Measurements from ENCODE around the gene NEXN.
"Not testable (repeated sequence)": the region's sequence is repeated elsewhere in the genome, so short reads cannot be mapped to it uniquely, and the experiment has no call there.

The NEXN gene

DNA sequence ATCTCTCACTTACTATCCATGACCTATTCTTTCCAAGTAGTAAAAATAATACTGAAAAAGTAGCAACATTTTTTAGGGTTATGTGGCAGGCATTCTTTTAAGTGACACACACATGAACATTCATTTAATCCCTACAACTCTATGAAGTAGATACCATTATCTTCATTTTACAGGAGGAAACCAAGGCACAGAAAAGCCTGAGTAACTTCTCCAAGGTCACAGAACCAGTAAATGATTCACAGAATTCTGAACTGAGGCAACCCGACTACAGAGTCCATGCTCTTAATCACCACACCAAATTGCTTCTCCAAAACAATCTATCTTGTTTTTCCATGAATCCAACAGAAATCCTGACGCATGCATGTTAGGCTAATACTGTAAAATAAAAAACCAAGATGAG is 73.0 kb downstream of the NEXN start:
- no peak for DNase-seq (ENCODE audit: low read depth in 2 of 2)

DNA sequence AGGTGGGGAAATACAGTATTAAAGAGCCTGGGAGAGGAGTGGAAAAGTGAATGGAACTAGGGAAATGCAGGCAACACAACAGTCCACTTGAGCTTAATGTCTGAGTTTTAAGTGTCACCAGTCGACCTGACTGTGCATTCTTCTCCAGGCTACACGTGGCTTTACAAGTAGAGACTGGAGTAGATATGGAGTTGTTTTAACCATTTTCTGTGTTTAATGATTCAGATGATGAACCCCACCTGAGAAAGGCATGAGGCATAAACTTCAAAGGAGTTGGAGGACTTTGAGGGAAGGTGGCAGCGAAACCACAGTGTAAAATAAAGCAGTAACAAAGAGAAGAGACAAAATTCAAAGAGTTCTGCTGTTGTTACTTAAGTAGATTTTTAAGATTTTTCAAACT is 77.9 kb downstream of the NEXN start:
- no peak for DNase-seq (ENCODE audit: low read depth in 2 of 2)

DNA sequence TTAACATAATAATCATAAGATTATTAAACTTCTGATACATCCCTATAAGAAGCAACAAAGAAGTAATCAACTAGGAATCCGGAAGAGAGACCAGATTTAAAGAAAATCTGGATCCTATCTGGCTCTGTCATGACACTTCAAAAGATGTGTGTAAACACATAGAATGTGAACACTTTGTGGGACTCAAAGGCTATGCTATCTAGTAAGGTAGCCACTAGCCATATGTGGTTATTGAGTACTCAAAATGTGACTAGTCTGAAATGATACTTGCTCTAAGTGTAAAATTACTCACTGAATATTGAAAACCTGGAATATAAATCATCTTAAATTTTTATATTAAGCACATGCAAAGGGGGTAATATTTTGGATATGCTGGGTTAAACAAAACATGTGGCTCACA is 81.8 kb downstream of the NEXN start:
- DNase-seq (ENCODE audit: low read depth in 2 of 2): no peak

DNA sequence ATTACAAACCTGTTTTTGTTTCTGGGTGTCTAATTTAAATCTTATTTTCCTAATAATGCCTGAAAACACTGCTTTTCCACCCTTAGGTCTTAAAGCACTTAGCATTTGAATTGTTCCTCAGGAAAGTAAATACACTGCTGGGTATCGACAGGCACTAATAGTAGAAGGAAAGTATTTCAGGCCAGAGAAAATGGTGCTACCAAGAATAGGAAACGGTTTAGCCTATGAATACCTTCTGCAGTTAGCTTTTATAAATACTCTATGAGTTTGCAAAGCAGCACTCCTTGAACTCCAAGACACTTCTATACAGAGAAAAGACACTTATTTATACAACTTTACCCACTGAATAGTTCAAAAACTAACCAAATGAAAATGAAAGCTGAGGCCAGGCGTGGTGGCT is 83.7 kb downstream of the NEXN start:
- no peak for DNase-seq (ENCODE audit: low read depth in 2 of 2)

DNA sequence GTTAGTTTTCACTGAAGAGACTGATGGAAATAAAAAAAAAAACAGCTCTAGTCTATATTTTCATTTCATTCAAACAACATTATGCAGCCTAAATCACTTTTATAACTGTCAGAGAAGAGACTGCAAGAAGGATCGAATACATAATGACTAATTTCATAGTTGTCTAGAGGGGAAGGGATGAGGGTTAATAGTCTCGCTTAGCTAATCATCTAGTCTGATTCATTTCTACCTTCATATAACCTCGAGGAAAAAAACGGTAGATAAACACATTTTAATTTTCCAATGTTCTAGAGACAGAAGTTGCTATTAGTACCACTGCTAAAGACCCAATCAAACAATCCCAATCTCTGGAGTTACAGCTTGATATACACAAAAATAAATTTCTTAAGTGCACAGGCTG is 87.0 kb downstream of the NEXN start:
- DNase-seq (ENCODE audit: low read depth in 2 of 2): no peak

DNA sequence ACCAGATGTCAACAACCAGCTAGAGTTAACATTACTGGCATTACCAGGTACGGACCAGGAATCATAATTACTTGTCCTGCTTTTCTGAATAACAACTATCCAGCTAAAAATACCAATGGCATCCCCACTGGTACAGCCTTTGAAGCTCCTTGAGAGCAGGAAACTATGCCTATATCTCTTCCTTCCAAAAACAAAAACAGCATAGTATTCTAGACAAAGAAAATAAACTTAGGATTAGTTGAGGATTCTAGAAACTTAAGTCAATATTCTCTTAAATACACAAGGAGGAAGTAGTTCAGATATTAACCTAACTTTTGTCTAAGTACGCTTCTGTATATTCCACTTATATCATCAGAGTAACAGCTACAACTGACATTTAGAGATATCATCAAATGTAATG is 87.5 kb downstream of the NEXN start:
- DNase-seq (ENCODE audit: low read depth in 2 of 2): no peak

DNA sequence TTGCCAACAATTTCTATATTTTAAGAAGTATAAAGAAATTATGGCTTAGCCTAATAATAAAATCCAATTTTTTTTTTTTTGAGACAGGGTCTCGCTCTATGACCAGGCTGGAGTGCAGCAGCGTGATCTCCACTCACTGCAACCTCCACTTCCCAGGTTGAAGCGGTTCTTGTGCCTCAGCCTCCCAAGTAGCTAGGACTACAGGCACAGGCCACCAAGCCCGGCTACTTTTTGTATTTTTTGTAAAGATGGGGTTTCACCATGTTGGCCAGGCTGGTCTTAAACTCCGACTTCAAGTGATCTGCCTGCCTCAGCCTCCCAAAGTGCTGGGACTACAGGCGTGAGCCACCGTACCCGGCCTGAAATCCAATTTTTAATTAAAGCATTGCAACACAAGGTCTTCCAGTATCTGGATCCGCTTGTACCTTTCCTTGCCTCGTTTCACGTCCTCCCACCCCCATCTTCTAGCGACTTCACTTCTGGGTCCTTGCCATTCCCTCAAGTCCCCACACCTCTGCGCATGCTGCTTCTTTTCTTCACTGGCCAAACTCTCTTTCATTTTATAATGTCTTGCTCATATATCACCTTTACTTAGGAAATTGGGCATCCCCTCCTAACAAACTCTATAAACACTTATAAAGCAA is 88.1 kb downstream of the NEXN start:
- DNase-seq (ENCODE audit: low read depth in 2 of 2): no peak

DNA sequence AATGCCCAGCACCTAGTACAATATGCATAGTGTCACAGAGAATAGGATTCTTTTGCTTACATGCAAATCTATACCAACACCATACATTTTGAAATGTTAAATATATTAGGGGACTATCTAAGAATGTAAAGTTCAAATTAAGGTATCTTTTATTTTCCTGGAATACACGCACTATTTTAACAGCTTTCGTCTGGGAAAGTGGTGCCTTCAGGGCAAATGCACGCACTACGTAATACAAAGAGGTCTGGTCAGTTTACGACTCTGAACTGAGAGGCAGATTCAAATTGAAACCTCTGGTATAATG is 89.5 kb downstream of the NEXN start:
- DNase-seq (ENCODE audit: low read depth in 2 of 2): no peak

DNA sequence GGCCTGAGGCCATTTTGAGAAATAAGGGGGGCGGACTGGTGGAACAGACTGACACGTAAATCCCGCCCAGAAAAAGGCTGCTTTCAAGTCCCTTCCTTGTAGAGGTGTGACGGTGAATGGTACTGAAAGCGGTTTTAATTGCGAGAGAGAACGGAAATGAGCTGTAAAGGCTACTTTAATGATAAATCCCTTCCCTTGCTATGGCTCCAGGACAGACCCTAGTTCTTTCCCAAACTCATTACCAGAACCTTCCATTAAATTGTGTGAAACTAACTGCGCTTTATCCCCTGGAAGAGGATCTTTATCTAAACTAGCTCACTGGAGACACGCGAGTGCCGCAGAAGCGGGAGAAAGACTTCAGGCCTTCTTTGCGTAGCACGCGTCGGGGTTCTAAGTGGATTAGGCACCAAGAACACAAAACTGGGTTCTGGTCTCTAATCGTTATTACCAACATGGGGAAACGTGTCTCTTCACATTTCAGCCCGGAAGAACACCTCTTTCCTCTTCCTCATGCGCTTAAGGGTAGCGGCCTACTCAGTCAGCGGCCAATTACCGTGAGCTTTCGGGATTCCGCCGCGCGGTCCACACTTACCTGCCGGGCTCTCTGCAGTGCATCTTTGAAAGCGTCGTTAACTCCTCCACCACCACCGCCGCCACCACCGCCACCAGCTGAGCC is 90.0 kb downstream of the NEXN start:
- peak; percentile 45 to 74 for DNase-seq (ENCODE audit: low read depth in 2 of 2)

DNA sequence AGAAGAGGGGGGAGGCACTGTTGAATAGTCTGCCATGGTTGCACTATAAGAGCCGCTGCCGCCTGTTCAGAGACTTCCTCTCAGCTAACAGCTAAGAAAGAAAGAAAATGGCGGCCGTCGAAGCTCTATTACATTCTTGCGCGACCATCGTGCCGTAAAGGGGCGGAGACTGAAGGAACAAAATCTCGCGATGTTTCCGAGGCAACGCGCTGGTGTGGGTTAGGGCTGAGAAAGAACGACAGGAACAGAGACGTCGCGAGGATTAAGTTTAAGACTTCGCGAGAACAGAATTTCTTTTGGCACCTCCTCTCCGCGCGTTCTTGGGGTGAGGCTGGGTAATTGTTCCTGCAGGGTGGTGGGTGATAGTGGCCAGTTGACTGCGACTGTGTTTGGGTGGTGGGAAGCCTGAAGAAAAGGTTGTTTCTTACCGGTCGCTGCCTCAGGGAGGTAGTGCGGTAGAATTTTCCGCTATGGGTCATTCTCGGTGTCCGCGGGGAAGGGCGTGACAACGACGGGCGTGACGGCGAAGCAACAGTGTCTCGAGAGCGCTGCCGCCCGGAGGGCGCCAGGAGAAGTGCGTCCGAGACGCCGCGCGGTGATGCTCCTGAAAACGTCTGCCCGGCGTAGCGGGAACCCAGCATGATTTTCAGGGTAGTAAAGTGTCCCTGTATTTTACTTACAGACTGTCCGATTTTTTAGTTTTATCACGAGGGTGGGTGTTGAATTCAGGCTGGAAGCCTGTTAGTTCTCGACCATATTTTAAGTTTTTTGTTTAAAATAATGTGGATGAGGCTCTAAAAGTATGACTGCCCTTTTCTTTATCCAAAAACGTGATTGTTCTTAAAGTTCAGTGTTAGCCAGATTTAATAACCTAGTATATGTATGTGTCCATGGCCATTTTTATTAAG is 90.8 kb downstream of the NEXN start, which contains the start of gene FUBP1:
FUBP1 (minus strand) TSS at position 104 of the 908 bp plus-strand sequence; CDS start at position 36, 68 bp downstream.
- peak; percentile 84 to 95 for DNase-seq (ENCODE audit: low read depth in 2 of 2)

DNA sequence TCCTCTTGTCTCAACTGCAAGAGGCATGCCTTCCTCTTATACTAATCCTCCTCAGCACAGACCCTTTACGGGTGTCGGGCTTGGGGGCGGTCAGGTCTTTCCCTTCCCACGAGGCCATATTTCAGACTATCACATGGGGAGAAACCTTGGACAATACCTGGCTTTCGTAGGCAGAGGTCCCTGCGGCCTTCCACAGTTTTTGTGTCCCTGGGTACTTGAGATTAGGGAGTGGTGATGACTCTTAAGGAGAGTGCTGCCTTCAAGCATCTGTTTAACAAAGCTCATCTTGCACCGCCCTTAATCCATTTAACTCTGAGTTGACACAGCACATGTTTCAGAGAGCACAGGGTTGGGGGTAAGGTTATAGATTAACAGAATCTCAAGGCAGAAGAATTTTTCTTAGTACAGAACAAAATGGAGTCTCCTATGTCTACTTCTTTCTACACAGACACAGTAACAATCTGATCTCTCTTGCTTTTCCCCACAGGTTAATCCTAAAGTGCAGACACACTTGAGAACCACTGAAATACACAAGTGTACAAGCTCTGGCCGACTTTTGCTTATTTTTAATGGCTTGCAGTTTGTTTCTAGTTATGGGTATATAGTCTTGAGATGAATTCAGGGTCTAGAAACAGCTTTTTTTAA is 95.0 kb downstream of the NEXN start:
- not testable (repeated sequence) for DNase-seq (ENCODE audit: low read depth in 2 of 2)

DNA sequence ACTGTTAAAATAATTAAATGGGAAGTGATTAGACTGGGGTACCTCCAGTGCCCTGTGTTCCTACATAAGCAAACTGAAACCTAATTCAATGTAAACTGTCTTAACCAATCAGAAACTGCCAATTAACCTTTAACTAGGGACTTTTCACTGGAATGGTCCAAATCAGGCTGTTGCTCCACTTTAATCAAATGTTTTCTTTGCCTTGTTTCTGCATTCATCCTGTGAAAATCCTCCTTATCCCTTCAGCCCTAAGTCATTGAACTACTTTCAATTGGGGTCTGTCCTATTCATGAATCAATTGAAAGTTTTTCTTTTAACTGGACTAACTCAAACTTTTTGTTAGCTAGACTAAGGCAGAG is 95.6 kb downstream of the NEXN start:
- DNase-seq (ENCODE audit: low read depth in 2 of 2): no peak

DNA sequence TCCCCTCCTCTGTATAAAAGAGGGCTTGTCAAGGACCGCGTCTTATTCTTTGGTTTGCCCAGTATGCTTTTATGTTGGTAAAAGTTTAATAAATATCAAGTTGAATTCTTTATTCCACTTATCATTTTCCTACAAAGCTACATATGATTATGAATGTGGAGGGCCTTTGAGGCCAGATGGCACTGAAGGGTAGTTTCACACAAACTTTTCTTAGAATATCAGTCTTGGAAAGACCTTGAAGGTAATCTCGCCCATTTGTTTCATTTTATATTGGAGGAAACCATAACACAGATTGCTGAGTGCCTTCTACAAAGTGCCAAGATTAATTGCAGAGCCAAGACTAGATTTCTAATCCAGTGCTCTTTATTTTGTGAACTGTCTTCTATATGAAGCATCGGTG is 96.2 kb downstream of the NEXN start:
- DNase-seq (ENCODE audit: low read depth in 2 of 2): no peak

DNA sequence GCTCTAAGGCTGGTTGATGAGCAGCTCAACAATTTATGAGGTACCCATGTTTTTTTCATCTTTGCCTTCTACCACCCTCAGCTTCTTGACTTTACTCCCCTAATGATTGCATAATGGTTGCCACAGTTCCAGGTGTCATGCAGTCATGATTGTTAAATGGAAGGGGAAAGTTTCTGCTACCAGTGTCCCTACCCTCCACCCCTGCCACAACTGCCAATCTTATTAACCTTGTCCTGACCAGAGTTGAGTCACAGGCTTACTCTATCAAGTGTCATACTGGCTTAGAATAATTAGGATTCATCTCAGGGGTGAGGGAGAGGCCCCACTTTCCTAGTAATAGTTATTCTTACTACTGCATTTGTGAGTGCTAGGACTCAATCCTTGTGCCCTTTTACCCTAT is 98.4 kb downstream of the NEXN start:
- no peak for DNase-seq (ENCODE audit: low read depth in 2 of 2)

DNA sequence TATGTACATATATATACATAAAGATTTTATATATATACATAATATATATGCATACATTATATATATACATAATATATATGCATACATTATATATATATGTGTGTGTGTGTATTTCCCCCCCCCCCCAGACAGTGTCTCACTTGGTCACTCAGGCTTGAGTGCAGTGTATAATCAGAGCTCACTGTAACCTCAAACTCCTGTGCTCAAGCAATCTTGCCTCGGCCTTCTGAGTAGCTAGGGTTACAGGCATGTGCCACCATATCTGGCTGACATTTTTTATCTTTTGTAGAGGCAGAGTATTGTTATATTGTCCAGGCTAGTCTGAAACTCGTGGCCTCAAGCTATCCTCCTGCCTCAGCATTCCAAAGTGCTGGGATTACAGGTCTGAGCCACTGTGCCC is 99.5 kb downstream of the NEXN start:
- no peak for DNase-seq (ENCODE audit: low read depth in 2 of 2)

DNA sequence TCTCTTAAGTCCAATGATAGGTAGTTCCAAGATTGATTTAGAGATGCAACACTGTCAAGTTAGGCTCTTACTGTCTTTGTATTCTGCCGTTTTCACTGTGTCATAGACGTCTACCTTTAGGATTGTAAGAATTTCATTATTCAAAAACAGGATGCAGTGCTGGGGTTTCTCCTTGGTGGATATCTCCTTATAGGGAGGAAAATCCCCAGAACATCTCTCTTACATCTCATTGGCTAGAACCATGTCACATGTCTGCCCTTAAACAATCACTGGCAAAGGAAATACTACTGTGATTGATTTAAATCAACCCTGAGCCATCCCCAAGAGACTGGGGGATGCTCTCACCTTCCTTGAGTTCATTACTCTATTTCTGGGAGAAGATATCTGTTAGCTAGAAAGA is 101.3 kb downstream of the NEXN start:
- no peak for DNase-seq (ENCODE audit: low read depth in 2 of 2)

DNA sequence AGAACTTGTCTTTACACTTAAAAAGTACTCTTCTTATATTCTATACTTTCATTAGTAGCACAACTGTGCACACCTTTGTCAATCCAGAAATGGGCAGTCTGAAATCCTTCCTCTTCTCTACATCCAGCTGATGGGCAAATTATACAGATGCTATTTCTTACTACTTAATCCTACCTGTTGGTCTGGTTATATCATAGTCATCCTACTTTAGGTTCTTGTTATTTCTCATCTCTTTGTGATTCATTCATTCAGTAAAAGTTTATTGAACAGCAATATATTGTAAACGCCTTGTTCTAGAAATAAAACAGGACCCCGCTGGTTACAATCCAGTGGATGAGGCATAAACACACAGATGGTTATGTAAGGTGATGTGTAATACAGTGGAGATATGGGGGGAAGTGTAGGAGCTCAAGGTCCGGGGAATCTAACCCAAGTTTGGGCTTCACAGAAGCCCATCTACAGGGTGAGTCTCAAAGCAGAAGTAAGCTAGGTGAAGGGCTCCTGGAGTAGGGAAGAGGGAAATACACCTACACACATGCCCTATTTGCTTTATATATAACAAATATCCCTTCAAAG is 102.3 kb downstream of the NEXN start:
- DNase-seq (ENCODE audit: low read depth in 2 of 2): no peak

DNA sequence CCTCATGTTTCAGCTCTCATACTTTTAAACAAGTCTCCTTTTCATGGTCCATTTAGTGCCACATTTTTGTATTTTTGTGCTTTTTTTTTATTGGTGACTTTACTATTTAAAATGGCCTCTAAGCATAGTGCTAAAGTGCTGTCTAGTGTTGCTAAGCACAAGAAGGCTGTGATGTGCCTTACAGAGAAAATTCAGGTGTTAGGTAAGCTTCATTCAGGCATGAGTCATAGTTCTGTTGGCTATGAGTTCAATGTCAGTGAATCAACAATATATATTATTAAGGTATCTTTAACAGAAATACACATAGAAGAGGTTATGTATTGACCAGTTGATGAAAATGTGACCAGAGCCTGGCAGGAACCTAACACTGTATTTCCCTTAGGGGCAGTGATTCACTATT is 103.2 kb downstream of the NEXN start:
- DNase-seq (ENCODE audit: low read depth in 2 of 2): no peak
